GM21576 (cell line): Measurements from ENCODE around the gene SZT2.
"Not testable (repeated sequence)": the region's sequence is repeated elsewhere in the genome, so short reads cannot be mapped to it uniquely, and the experiment has no call there.

Source experiments
- ATAC-seq: cut with Tn5 transposase; IDR thresholded peaks from one replicate; pipeline ENCODE4 v1.9.1; 2021; ENCODE audit warnings: mild to moderate bottlenecking, moderate library complexity; ENCODE audit not compliant: unreplicated experiment

Gene SZT2

DNA sequence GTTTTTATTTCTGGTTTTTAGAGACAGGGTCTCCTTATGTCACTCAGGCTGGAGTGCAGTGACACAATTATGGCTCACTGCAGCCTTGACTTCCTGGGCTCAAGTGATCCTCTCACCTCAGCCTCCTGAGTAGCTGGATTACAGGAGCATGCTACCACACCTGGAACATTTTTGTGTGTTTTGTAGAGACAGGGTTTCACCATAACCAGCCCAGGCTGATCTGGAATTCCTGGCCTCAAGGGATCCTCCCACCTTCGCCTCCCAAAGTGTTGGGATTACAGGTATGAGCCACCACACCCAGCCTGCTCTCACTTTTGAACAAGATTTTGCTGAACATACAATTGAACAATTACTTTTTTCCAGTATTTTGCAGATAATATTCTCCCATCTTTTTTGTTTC lies 88.0 kb downstream of the SZT2 start:
- no peak for ATAC-seq

DNA sequence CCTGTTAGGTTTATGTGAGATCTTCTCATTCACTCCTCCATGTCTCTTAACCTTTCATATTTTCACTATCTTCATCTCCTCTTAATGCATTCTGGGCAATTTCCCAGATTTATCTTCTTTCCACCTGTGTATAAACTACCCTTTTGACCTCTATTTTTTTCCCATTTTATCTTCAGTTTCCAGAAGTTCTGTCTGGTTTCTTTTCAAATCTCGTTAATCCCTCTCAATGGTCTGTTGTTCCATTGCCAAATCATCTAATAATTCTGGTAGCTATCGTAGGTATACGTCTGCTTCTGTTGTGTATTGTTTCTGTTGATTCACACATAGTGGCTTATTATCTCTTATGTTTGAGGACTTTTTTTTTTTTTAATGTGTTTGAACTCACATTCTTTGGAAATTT lies 89.7 kb downstream of the SZT2 start:
- ATAC-seq: no peak

DNA sequence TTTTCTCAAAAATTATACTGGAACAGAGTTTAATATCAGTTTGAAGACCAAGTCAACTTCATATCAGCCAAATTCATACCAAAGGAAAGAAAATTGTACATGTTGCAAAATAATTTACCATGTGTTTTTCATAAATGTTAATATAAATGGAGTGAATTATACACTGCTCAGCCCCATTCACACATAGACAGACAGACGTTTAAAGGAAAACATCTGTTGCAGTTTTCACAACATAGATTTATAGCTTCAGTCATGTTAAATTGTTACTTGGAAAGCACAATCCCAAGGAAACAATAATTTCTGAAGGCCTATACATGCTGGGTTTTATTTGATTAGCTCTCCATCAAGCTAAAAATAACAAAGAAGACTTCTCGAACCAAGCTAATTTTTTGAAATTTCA lies 91.8 kb downstream of the SZT2 start:
- no peak for ATAC-seq

DNA sequence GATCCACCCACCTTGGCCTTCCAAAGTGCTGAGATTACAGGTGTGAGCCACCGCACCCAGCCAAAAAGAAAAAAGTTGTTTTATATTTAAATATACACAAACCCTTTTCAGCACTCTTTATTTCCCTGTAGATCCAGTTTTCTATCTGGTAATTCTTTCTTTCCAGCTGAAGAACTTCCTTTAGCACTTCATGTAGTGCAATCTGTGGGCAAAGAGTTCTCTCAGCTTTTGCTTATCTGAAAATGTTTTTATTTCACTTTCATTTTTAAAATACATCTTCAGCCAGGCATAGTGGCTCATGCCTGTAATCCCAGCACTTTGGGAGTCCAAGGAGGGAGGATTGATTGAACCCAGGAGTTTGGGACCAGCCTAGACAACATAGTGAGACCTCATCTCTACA lies 92.5 kb downstream of the SZT2 start:
- no peak for ATAC-seq

DNA sequence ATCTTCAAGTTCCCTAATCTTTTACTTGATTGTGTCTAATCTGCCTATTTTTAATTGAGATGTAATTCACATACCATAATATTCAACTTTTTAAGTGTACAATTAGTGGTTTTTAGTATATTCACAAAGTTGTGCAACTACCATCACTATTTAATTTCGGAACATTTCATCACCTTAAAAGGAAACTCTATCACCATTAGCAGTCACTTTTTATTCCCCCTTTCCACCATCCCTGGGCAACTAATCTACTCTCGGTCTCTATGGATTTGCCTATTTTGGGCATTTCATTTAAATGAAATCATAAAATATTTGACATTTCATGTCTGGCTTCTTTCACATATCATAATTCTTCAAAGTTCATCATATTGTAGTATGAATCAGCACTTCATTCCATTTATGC lies 94.7 kb downstream of the SZT2 start:
- no peak for ATAC-seq

DNA sequence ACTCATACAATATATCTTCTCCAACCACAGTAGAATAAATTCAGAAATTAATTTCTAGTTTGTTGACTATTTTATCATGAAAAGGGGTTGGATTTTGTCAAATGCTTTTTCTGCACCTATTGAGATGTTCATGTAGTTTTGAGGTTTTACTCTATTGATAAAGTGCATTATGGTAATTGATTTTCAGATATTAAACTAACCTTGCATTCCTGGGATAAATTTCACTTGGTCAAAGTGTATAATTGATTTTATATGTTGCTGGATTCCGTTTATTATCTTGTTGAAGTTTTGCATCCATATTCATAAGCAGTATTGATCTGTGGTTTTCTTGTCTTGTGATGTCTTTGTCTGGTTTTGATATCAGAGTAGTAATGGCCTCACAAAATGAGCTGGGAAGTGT lies 98.5 kb downstream of the SZT2 start:
- ATAC-seq: no peak

DNA sequence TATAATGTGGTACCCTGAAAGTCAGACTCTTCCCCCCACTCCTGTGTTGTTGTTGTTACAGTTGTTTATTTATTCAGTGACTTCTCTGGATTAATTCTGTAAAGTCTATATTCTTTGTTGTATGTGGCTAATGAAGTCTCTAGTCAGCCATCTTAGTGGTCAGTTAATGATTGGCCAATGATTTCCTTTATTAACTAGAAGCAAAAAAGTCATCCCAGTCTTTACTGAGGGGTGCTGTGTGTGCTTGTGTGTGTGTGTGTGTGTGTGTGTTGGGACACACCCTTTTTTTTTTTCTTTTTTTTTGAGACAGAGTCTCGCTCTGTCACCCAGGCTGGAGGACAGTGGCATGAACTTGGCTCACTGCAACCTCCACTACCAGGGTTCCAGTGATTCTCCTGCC lies 101.4 kb downstream of the SZT2 start:
- no peak for ATAC-seq

DNA sequence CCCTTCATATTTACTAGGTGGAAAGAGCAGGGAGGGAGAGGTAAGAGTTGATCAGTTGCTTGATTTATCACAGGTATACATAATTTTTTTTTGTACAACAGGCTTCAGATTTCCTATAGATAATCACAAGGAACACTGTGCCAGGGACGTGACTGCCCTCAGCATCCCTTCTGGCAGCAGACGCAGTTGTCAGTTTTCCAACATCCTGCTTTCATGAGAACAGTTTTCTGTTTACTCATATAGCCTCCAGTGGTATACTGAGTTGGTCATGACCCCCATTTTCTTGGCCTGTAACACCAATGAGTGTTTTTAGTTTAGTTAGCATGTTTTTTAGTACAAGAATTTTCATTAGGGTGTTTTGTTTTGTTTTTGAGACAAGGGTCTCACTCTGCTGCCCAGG lies 103.1 kb downstream of the SZT2 start:
- ATAC-seq: no peak

DNA sequence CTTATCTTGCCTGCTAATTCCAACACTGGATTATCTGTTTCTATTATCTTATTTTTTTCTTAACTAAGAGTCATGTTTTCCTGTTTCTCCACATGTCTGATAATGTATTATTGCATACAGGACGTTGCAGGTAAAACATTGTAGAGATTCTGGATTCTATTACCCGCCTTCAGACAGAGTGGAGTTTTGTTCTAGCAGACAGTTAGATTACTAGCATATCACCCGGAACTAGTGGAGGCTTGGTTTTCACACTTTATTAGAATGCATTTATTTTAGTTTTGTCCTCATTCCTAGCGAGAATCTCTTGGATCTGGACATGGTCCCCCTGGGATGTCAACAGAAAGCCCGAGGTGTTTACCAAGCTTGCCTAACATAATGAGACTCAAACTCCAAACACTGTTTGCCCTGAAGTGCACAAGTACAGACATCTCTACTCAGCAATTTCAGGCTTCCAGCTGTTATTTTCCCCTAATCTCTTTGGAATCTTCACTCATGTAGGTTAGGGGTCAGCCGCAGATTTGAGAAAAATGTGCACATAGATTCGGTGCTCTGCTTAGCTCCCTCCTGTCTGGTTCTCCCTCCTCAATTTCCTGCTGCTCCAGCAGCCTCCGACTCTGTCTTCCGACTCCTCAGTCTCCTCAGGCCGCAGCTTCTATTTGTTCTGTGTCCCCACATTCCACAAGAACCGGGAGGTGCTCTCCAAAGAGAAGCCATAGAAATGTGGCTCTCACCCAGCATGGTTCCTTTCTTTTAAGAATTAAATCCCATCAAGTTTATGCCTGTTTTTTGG lies 104.2 kb downstream of the SZT2 start:
- ATAC-seq: no peak

DNA sequence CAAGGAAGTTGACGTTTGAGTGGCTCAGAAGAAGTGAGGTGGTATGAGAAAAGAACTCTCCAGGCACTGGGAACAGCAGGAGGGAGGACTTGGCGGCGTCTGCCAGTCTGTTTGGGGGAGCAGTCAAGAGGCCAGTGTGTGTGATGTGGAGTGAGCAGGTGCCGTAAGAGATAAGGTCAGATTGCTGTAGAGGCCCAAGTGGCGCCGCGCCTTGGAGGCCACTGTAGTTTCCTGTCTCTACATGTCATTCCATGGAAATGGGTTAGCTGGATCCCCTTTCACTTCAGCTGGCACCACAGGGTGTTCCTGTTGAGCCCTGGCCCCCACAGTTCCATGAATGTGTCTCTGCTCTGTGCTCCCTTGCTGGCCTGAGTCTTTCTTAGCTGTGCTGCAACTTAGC lies 105.5 kb downstream of the SZT2 start:
- no peak for ATAC-seq

DNA sequence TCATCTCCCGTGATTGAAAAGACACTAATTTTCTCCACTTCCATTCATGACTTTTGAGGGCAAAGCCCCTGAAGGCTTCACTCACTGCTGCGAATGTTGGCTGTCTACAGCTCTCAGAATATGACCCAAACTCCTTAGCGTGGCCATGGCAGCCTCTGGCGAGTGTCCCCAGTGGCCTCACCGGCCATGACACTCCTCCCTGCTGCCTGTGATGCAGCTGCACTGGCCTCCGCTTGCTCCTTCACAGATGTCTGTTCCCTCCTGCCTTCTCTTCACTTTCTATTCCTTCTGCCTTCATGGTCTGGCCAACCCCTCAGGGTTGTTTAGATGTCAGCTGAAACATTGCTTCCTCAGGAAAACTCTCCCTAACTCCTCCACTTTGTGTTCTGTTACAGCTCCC lies 110.2 kb downstream of the SZT2 start:
- ATAC-seq: no peak

DNA sequence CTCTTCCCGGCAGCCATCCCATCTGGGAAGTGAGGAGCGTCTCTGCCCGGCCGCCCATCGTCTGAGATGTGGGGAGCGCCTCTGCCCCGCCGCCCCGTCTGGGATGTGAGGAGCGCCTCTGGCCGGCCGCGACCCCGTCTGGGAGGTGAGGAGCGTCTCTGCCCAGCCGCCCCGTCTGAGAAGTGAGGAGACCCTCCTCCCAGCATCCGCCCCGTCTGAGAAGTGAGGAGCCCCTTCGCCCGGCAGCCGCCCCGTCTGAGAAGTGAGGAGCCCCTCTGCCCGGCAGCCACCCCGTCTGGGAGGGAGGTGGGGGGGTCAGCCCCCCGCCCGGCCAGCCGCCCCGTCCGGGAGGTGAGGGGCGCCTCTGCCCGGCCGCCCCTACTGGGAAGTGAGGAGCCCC lies 112.1 kb downstream of the SZT2 start:
- not testable (repeated sequence) for ATAC-seq

DNA sequence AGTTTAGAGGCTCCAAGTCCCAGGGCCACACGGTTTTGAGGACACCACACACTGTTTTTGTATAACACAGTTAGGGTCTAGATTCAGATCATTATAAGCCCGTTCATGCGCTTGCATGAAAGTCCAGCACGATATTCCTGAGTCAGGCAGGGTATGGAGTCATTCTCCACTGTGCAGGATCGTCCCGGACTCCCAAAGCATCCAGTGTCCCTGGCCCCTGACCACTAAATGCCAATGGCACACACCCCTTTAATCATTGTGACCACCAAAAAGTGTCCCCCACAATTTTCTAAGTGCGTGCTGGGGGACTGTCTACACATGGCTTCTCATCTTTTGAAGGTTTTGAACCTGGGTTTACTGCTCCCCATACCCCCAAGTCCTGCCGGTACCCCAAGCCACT lies 113.8 kb downstream of the SZT2 start:
- ATAC-seq: no peak
